Upper lobe of left lung (tissue), 6 donors: Measurements from ENCODE around the gene FAM53A. TPM values are rescaled to one million over a fixed set of nuclear protein-coding genes. Genes with fewer than 3 reads are reported as not detected.

Experiments used
- ATAC-seq, 2 donors: fragments of 200-7000 bp; cut with Tn5 transposase; one replicate each; pipeline ENCODE4 v1.9.1; 2022; ENCODE audit warnings: mild to moderate bottlenecking in 2 of 2, moderate library complexity in 2 of 2; ENCODE audit not compliant: low FRiP score in 2 of 2
- DNase-seq, 2 donors: peaks; one replicate each; pipeline ENCODE4 v3.0.0-alpha.2; 2019 to 2020
- H3K27ac ChIP-seq, 4 donors: fragments of 200-600 bp; sonication (generic); one replicate each; pipeline ENCODE4 v1.5.1; 2016 to 2019
- H3K27me3 ChIP-seq, 4 donors: fragments of 200-600 bp; sonication (generic); one replicate each; pipeline ENCODE4 v1.5.1; 2017 to 2019
- H3K36me3 ChIP-seq, 4 donors: fragments of 200-600 bp; sonication (generic); one replicate each; pipeline ENCODE4 v1.5.1; 2016 to 2019
- H3K4me1 ChIP-seq, 4 donors: fragments of 200-600 bp; sonication (generic); one replicate each; pipeline ENCODE4 v1.5.1; 2018 to 2019
- H3K4me3 ChIP-seq, 4 donors: fragments of 200-600 bp; sonication (generic); one replicate each; pipeline ENCODE4 v1.5.1; 2017 to 2019; ENCODE audit warnings: mild to moderate bottlenecking in 2 of 4, moderate library complexity in 1 of 4
- H3K9me3 ChIP-seq, 4 donors: fragments of 200-600 bp; sonication (generic); one replicate each; pipeline ENCODE4 v1.5.1; 2018 to 2019
- CTCF ChIP-seq, 6 experiments: fragments of 450-650 bp in 4 of 6; fragments of 200-600 bp in 2 of 6; sonication (generic) in 2 of 6; IDR thresholded peaks; one replicate each; pipeline ENCODE4 v1.5.1; 2016 to 2019; ENCODE audit warnings: antibody characterized with exemption in 6 of 6
- EP300 ChIP-seq, 4 donors: sonication (generic); formaldehyde crosslinking; IDR thresholded peaks; one replicate each; pipeline ENCODE4 v1.5.1; 2017; ENCODE audit warnings: antibody characterized with exemption in 4 of 4, control low read depth in 2 of 4
- POLR2A ChIP-seq, 4 donors: fragments of 450-650 bp; IDR thresholded peaks; one replicate each; pipeline ENCODE4 v1.5.1; 2016 to 2017; ENCODE audit warnings: antibody characterized with exemption in 4 of 4, mild to moderate bottlenecking in 2 of 4
- POLR2AphosphoS5 ChIP-seq, 2 donors: sonication (generic); formaldehyde crosslinking; IDR thresholded peaks; one replicate each; pipeline ENCODE4 v1.5.1; 2017; ENCODE audit warnings: antibody characterized with exemption in 2 of 2
- WGBS, 2 donors: methylation state at CpG; one replicate each; pipeline ENCODE4 v1.1.5; 2017 to 2018; 5-methylcytosine and 5-hydroxymethylcytosine counted together
- total RNA-seq, 6 donors: library from RNA; depleted of rRNA in 4 of 6; stranded (reverse); fragments of >200 nt in 4 of 6; gene quantifications; one replicate each; pipeline versions ENCODE4 v1.1.0 to v1.2.1, GENCODE V29; 2016 to 2021
- donor health status: DM: no; HTN: no; CAD: no; lungs with moderate emphysema.
- donor health status: DM: no; HTN: yes; CAD: no; lungs with severe emphysema.

The FAM53A gene
- total RNA-seq, 6 donors from 2014 or later, result 0.59 to 17.8 (median 2.5) TPM

- Histone ChIP-seq H3K9me3 (no peaks in the 10 kb centered on the region), H3K4me1 (peaks cover 0 to 6% (median 5%) of the 10 kb centered on the region in 4 donors), H3K27me3 (no peaks in the 10 kb centered on the region), H3K27ac (no peak overlapping the region), H3K4me3 (no peak overlapping the region), H3K36me3 (no peaks in the 10 kb centered on the region)
- 95 to 96% methylated on average over 15 to 24 of the region's 25 CpGs for WGBS, 2 donors
- ATAC-seq (no peak), DNase-seq (peak in 1 of 2 donors; percentile 70)
- TF ChIP-seq POLR2A (IDR thresholded peaks at IDR 0.05), result no peak
- no peak for TF ChIP-seq EP300 (IDR thresholded peaks at IDR 0.05)
- no peak for TF ChIP-seq CTCF (IDR thresholded peaks at IDR 0.05)
- no peak for TF ChIP-seq POLR2AphosphoS5 (IDR thresholded peaks at IDR 0.05)
Measured at GRCh38 chr4:1619151-1619672, 64.9 kb downstream of the FAM53A start.

GRCh38 chr4:1618438-1618837 is 65.7 kb downstream of the FAM53A start:
- 85 to 90% methylated on average over 4 to 9 of the region's 12 CpGs for WGBS, 2 donors
- DNase-seq (no peak), ATAC-seq (no peak)
- H3K4me1 ChIP-seq, result peaks cover 0 to 6% (median 5%) of the 10 kb centered on the region in 4 donors
- H3K27me3 ChIP-seq, result no peaks in the 10 kb centered on the region
- no peaks in the 10 kb centered on the region for H3K9me3 ChIP-seq
- H3K4me3 ChIP-seq, result no peak overlapping the region
- H3K36me3 ChIP-seq, result no peaks in the 10 kb centered on the region
- H3K27ac ChIP-seq, result no peak overlapping the region
- TF ChIP-seq EP300 (IDR thresholded peaks at IDR 0.05), result no peak
- TF ChIP-seq POLR2A (IDR thresholded peaks at IDR 0.05), result no peak
- no peak for TF ChIP-seq POLR2AphosphoS5 (IDR thresholded peaks at IDR 0.05)
- no peak for TF ChIP-seq CTCF (IDR thresholded peaks at IDR 0.05)

GRCh38 chr4:1616557-1616930 is 67.6 kb downstream of the FAM53A start:
- Histone ChIP-seq H3K27me3 (no peaks in the 10 kb centered on the region), H3K4me3 (no peak overlapping the region), H3K27ac (peak overlapping the region in 1 of 4 donors; percentile 30), H3K36me3 (no peaks in the 10 kb centered on the region), H3K9me3 (no peaks in the 10 kb centered on the region), H3K4me1 (peaks cover 0 to 9% (median 7%) of the 10 kb centered on the region in 4 donors)
- 54 to 66% methylated on average over 6 of the region's 6 CpGs for WGBS, 2 donors
- ATAC-seq, result no peak
- no peak for TF ChIP-seq EP300 (IDR thresholded peaks at IDR 0.05)
- TF ChIP-seq POLR2AphosphoS5 (IDR thresholded peaks at IDR 0.05), result no peak
- no peak for TF ChIP-seq POLR2A (IDR thresholded peaks at IDR 0.05)
- TF ChIP-seq CTCF (IDR thresholded peaks at IDR 0.05), result no peak
- no peak for DNase-seq

GRCh38 chr4:1615786-1616556 is 68.1 kb downstream of the FAM53A start:
- DNase-seq (peak; percentile 77 to 85), ATAC-seq (peak; percentile 13 to 24)
- Histone ChIP-seq H3K36me3 (no peaks in the 10 kb centered on the region), H3K27me3 (no peaks in the 10 kb centered on the region), H3K4me3 (no peak overlapping the region), H3K27ac (no peak overlapping the region), H3K9me3 (no peaks in the 10 kb centered on the region), H3K4me1 (peaks cover 0 to 14% (median 9%) of the 10 kb centered on the region in 4 donors)
- no peak for TF ChIP-seq POLR2AphosphoS5 (IDR thresholded peaks at IDR 0.05)
- no peak for TF ChIP-seq CTCF (IDR thresholded peaks at IDR 0.05)
- TF ChIP-seq EP300 (IDR thresholded peaks at IDR 0.05), result no peak
- TF ChIP-seq POLR2A (IDR thresholded peaks at IDR 0.05), result no peak
- 57 to 62% methylated on average over 21 to 22 of the region's 22 CpGs for WGBS, 2 donors
